Mucosa of descending colon (tissue), 3 donors: ENCODE results near the gene TAS2R41. TPM values are rescaled to one million over a fixed set of nuclear protein-coding genes. Genes with fewer than 3 reads are reported as not detected.
"Not testable (repeated sequence)": the region's sequence is repeated elsewhere in the genome, so short reads cannot be mapped to it uniquely, and the experiment has no call there.

Source experiments
- ATAC-seq: fragments of 200-7000 bp; cut with Tn5 transposase; one replicate; pipeline ENCODE4 v1.9.1; 2020; ENCODE audit warnings: mild to moderate bottlenecking, moderate library complexity
- DNase-seq, 3 donors: peaks; one replicate each; pipeline ENCODE4 v3.0.0-alpha.2; 2020
- H3K36me3 ChIP-seq: fragments of 200-600 bp; one replicate; pipeline ENCODE4 v1.8.0; 2021; ENCODE audit warnings: low read depth, mild to moderate bottlenecking
- H3K4me1 ChIP-seq: fragments of 200-600 bp; one replicate; pipeline ENCODE4 v1.8.0; 2021; ENCODE audit warnings: low read depth, mild to moderate bottlenecking
- H3K4me3 ChIP-seq: fragments of 200-600 bp; one replicate; pipeline ENCODE4 v1.8.0; 2021; ENCODE audit warnings: mild to moderate bottlenecking
- H3K9me3 ChIP-seq: fragments of 200-600 bp; one replicate; pipeline ENCODE4 v1.8.0; 2021; ENCODE audit warnings: mild to moderate bottlenecking
- CTCF ChIP-seq: fragments of 200-600 bp; IDR thresholded peaks from one replicate; pipeline ENCODE4 v1.8.0; 2022; ENCODE audit warnings: antibody characterized with exemption, mild to moderate bottlenecking
- intact Hi-C, 2 donors: fragments of 100-400 bp; cut with DNase I in 1 of 2; cut with micrococcal nuclease in 1 of 2; formaldehyde crosslinking; loops; one replicate each; pipeline versions ENCODE4 v1.11.0 to v1.11.1; 2022; cut with DNase I, micrococcal nuclease
- total RNA-seq, 3 donors: library from RNA; stranded (reverse); fragmentation: NEBNext Ultra II Directional in 2 of 3; extraction: Animal tissue kit (Norgen Biotek cat#: 25700) in 2 of 3; gene quantifications; one replicate each; pipeline versions ENCODE4 v1.2.1 to v1.2.4, GENCODE V29; 2021 to 2023
- donor health status: DM: no; HTN: no; CAD: no; lungs with moderate emphysema.
- donor health status: DM: no; HTN: no; CAD: no.
- donor health status: DM: no; HTN: yes; CAD: no.

Gene TAS2R41
- total RNA-seq, 3 donors from 2014 or later, result 0.34 TPM; not detected in 2

GRCh38 chr7:143480501-143480900, 2.8 kb downstream of the TAS2R41 start:
- ATAC-seq, result no peak
- no peak overlapping the region for H3K4me3 ChIP-seq
- no peaks in the 10 kb centered on the region for H3K9me3 ChIP-seq
- intact Hi-C loops, result no loop called here
- H3K36me3 ChIP-seq, result no peaks in the 10 kb centered on the region
- no peaks in the 10 kb centered on the region for H3K4me1 ChIP-seq
- DNase-seq, result no peak
- no peak for TF ChIP-seq CTCF

- DNase-seq (no peak), ATAC-seq (no peak)
- H3K4me3 ChIP-seq, result no peak overlapping the region
- H3K9me3 ChIP-seq, result no peaks in the 10 kb centered on the region
- TF ChIP-seq CTCF, result no peak
- H3K4me1 ChIP-seq, result no peaks in the 10 kb centered on the region
- H3K36me3 ChIP-seq, result no peaks in the 10 kb centered on the region
- intact Hi-C loops, result no loop called here
These were observed 6.4 kb downstream of the TAS2R41 start for GRCh38 chr7:143484119-143484518.

- no peaks in the 10 kb centered on the region for H3K4me1 ChIP-seq
- H3K36me3 ChIP-seq, result no peaks in the 10 kb centered on the region
- H3K4me3 ChIP-seq, result no peak overlapping the region
- intact Hi-C loops, result no loop called here
- TF ChIP-seq CTCF, result no peak
- ATAC-seq (no peak), DNase-seq (no peak)
- no peaks in the 10 kb centered on the region for H3K9me3 ChIP-seq
These were observed 7.4 kb downstream of the TAS2R41 start for GRCh38 chr7:143485094-143485493.

- intact Hi-C loops, result no loop called here
- Histone ChIP-seq H3K4me1 (no peaks in the 10 kb centered on the region), H3K36me3 (no peaks in the 10 kb centered on the region), H3K4me3 (no peak overlapping the region), H3K9me3 (no peaks in the 10 kb centered on the region)
- TF ChIP-seq CTCF, result no peak
- DNase-seq (no peak), ATAC-seq (no peak)
These were observed 7.8 kb downstream of the TAS2R41 start for GRCh38 chr7:143485500-143485899.

- H3K36me3 ChIP-seq, H3K4me3 ChIP-seq, DNase-seq, ATAC-seq, H3K9me3 ChIP-seq, intact Hi-C loops, H3K4me1 ChIP-seq: not testable (repeated sequence)
These were observed 8.6 kb downstream of the TAS2R41 start for GRCh38 chr7:143486266-143486665.

- TF ChIP-seq CTCF, result no peak
- Histone ChIP-seq H3K9me3 (no peaks in the 10 kb centered on the region), H3K4me1 (no peaks in the 10 kb centered on the region), H3K36me3 (no peaks in the 10 kb centered on the region), H3K4me3 (no peak overlapping the region)
- ATAC-seq (no peak), DNase-seq (no peak)
- intact Hi-C loops, result no loop called here
These were observed 9.4 kb downstream of the TAS2R41 start for GRCh38 chr7:143487061-143487460.
